Measurements from ENCODE around the gene UBN1.

Gene UBN1

GRCh38 chr16:4814542-4815173 is 32.6 kb upstream of the UBN1 start:
- TF ChIP-seq FOXP2 (optimal IDR thresholded peaks at IDR 0.05; ENCODE audit: borderline replicate concordance, extremely low read depth, extremely low read length, insufficient read depth) (no peak), TAF1 (IDR thresholded peaks at IDR 0.05; ENCODE audit: borderline replicate concordance, insufficient read depth, low read length) (no peak), REST (IDR thresholded peaks at IDR 0.05; ENCODE audit: insufficient read depth in 1 of 2, low read depth in 2 of 2, low read length in 2 of 2) (no peak), POLR2AphosphoS5 (IDR thresholded peaks at IDR 0.05; ENCODE audit: low read depth, low read length) (no peak), SIN3A (IDR thresholded peaks at IDR 0.05; ENCODE audit: borderline replicate concordance, insufficient read depth, low read length) (no peak)

GRCh38 chr16:4820652-4821051 is 26.6 kb upstream of the UBN1 start:
- TF ChIP-seq TAF1 (IDR thresholded peaks at IDR 0.05; ENCODE audit: borderline replicate concordance, insufficient read depth, low read length) = no peak
- TF ChIP-seq SIN3A (IDR thresholded peaks at IDR 0.05; ENCODE audit: borderline replicate concordance, insufficient read depth, low read length) = no peak
- no peak for TF ChIP-seq FOXP2 (optimal IDR thresholded peaks at IDR 0.05; ENCODE audit: borderline replicate concordance, extremely low read depth, extremely low read length, insufficient read depth)
- no peak for TF ChIP-seq POLR2AphosphoS5 (IDR thresholded peaks at IDR 0.05; ENCODE audit: low read depth, low read length)
- TF ChIP-seq REST (IDR thresholded peaks at IDR 0.05; ENCODE audit: insufficient read depth in 1 of 2, low read depth in 2 of 2, low read length in 2 of 2) = no peak

GRCh38 chr16:4825196-4825595 is 22.1 kb upstream of the UBN1 start:
- no peak for TF ChIP-seq TAF1 (IDR thresholded peaks at IDR 0.05; ENCODE audit: borderline replicate concordance, insufficient read depth, low read length)
- no peak for TF ChIP-seq SIN3A (IDR thresholded peaks at IDR 0.05; ENCODE audit: borderline replicate concordance, insufficient read depth, low read length)
- no peak for TF ChIP-seq POLR2AphosphoS5 (IDR thresholded peaks at IDR 0.05; ENCODE audit: low read depth, low read length)
- TF ChIP-seq FOXP2 (optimal IDR thresholded peaks at IDR 0.05; ENCODE audit: borderline replicate concordance, extremely low read depth, extremely low read length, insufficient read depth) = no peak
- TF ChIP-seq REST (IDR thresholded peaks at IDR 0.05; ENCODE audit: insufficient read depth in 1 of 2, low read depth in 2 of 2, low read length in 2 of 2) = no peak

- TF ChIP-seq POLR2AphosphoS5 (IDR thresholded peaks at IDR 0.05; ENCODE audit: low read depth, low read length) = no peak
- TF ChIP-seq SIN3A (IDR thresholded peaks at IDR 0.05; ENCODE audit: borderline replicate concordance, insufficient read depth, low read length) = no peak
- no peak for TF ChIP-seq REST (IDR thresholded peaks at IDR 0.05; ENCODE audit: insufficient read depth in 1 of 2, low read depth in 2 of 2, low read length in 2 of 2)
- no peak for TF ChIP-seq TAF1 (IDR thresholded peaks at IDR 0.05; ENCODE audit: borderline replicate concordance, insufficient read depth, low read length)
- no peak for TF ChIP-seq FOXP2 (optimal IDR thresholded peaks at IDR 0.05; ENCODE audit: borderline replicate concordance, extremely low read depth, extremely low read length, insufficient read depth)
Measured at GRCh38 chr16:4826526-4826925, 20.8 kb upstream of the UBN1 start.

Measured in PFSK-1 (cell line).